Transverse colon (tissue), 4 donors: ENCODE results near the gene CCDC148.

Experiments used
- EP300 ChIP-seq: sonication (generic); formaldehyde crosslinking; IDR thresholded peaks from one replicate; pipeline ENCODE4 v1.6.1; 2017; ENCODE audit warnings: antibody characterized with exemption, low read depth
- POLR2AphosphoS5 ChIP-seq, 3 donors: sonication (generic); formaldehyde crosslinking; IDR thresholded peaks; one replicate each; pipeline ENCODE4 v1.6.1; 2016; ENCODE audit warnings: antibody characterized with exemption in 3 of 3
- TF ChIP-seq, protein P1 (sequence below), 5 experiments: fragments of 200-600 bp in 3 of 5; fragments of 450-650 bp in 2 of 5; sonication (generic) in 3 of 5; IDR thresholded peaks; 1 replicate in 2 of 5; 2 replicates in 3 of 5; pipeline ENCODE4 v1.5.1; 2016 to 2017; ENCODE audit warnings: antibody characterized with exemption in 5 of 5, inconsistent platforms in 3 of 5, mild to moderate bottlenecking in 2 of 5, moderate library complexity in 1 of 5

DNA sequence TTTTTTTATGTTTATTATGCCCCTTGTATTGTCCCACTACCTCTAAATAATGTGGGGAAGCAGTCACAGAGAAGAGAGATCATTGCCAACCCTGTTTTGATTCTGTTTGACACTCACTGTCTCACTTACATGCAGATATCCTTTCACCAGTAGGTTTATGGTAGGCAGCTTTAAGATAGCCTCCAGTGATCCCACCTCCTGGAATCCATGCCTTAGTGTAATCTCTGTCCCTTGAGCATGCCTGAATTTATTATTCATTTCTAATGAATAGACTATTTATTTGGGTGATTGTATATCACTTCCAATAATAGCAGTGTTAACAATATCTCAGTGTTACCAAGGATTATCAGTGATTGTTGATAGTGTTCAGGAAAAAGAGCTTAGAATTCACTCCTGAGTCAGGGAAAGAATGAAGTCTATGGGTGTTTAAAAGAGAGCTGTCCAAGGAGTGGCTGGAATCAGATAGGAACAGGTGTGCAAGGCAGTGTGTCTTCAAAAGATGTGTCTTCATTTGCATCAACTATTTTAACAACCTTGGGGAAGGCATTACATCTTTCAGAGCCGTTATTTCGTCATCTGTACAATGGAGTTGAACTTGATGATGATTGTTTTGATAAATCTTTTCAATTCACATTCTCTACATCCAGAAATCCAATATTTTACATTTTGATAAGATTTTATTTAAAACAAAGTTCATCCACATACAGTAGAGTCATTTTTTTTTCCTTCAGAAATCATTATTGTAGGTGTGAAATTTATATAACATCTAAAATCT, 32.1 kb upstream of the CCDC148 start:
- TF ChIP-seq, protein P1, sequence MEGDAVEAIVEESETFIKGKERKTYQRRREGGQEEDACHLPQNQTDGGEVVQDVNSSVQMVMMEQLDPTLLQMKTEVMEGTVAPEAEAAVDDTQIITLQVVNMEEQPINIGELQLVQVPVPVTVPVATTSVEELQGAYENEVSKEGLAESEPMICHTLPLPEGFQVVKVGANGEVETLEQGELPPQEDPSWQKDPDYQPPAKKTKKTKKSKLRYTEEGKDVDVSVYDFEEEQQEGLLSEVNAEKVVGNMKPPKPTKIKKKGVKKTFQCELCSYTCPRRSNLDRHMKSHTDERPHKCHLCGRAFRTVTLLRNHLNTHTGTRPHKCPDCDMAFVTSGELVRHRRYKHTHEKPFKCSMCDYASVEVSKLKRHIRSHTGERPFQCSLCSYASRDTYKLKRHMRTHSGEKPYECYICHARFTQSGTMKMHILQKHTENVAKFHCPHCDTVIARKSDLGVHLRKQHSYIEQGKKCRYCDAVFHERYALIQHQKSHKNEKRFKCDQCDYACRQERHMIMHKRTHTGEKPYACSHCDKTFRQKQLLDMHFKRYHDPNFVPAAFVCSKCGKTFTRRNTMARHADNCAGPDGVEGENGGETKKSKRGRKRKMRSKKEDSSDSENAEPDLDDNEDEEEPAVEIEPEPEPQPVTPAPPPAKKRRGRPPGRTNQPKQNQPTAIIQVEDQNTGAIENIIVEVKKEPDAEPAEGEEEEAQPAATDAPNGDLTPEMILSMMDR (IDR thresholded peaks at IDR 0.05), result no peak
- TF ChIP-seq EP300 (no peak), POLR2AphosphoS5 (IDR thresholded peaks at IDR 0.05) (no peak)
